Measurements from ENCODE around the gene ERVMER34-1. TPM values are rescaled to one million over a fixed set of nuclear protein-coding genes. Genes with fewer than 3 reads are reported as not detected.

The ERVMER34-1 gene
- total RNA-seq, 2 experiments from 2014 or later, result not detected

DNA sequence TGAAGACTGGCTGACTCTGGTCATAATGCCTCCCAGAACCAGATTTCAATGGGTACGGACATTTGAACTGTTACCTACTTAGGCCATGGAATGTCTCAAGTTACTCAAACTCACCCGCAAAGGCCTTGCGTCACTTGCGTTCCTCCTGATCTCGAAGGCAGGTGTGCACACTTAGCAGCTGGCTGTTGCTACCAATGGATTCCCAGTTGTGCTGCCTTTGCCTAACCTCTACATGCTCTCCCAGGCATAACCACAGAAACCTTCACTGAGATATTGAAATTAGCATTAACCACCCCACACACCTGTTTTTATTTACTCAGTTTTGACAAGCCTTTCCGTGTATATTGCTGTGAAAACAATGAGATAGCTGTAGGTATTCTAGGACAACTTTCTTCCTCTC is 2.8 kb downstream of the ERVMER34-1 start:
- TF ChIP-seq, protein P1, sequence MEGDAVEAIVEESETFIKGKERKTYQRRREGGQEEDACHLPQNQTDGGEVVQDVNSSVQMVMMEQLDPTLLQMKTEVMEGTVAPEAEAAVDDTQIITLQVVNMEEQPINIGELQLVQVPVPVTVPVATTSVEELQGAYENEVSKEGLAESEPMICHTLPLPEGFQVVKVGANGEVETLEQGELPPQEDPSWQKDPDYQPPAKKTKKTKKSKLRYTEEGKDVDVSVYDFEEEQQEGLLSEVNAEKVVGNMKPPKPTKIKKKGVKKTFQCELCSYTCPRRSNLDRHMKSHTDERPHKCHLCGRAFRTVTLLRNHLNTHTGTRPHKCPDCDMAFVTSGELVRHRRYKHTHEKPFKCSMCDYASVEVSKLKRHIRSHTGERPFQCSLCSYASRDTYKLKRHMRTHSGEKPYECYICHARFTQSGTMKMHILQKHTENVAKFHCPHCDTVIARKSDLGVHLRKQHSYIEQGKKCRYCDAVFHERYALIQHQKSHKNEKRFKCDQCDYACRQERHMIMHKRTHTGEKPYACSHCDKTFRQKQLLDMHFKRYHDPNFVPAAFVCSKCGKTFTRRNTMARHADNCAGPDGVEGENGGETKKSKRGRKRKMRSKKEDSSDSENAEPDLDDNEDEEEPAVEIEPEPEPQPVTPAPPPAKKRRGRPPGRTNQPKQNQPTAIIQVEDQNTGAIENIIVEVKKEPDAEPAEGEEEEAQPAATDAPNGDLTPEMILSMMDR (IDR thresholded peaks at IDR 0.05), result no peak
- Mint-ChIP-seq H3K4me3 (no peak overlapping the region), H3K36me3 (ENCODE audit: low read depth) (no peaks in the 10 kb centered on the region), H3K27me3 (peaks cover 90% of the 10 kb centered on the region), H3K27ac (no peak overlapping the region), H3K4me1 (ENCODE audit: low read depth) (no peaks in the 10 kb centered on the region), H3K9me3 (no peaks in the 10 kb centered on the region)
- ChIA-PET CTCF (no interaction called here), POLR2A (interaction anchor here (0.6 kb wide), 1 partner anchor 419 kb away, joined by 3 read pairs; no protein-coding TSS in a partner anchor)
- ATAC-seq (ENCODE audit: poor library complexity) (no peak), DNase-seq (no peak)
- Histone ChIP-seq H3K27ac (ENCODE audit: low read depth in 1 of 2, low read length in 2 of 2) (no peak overlapping the region), H3K27me3 (ENCODE audit: control insufficient read depth in 1 of 2, insufficient read depth in 2 of 2, low read length in 2 of 2) (peaks cover 36 to 46% of the 10 kb centered on the region in 2 experiments), H3K4me3 (ENCODE audit: low read length) (no peak overlapping the region), H3K4me1 (ENCODE audit: insufficient read depth, low read length) (peaks cover 15% of the 10 kb centered on the region), H3K9me3 (ENCODE audit: control insufficient read depth in 1 of 2, insufficient read depth in 1 of 2, low read length in 2 of 2) (peaks cover 0 to 12% of the 10 kb centered on the region in 2 experiments), H3K36me3 (ENCODE audit: insufficient read depth, low read length) (no peaks in the 10 kb centered on the region)
- intact Hi-C loops (cut with DNase I, micrococcal nuclease), result no loop called here

DNA sequence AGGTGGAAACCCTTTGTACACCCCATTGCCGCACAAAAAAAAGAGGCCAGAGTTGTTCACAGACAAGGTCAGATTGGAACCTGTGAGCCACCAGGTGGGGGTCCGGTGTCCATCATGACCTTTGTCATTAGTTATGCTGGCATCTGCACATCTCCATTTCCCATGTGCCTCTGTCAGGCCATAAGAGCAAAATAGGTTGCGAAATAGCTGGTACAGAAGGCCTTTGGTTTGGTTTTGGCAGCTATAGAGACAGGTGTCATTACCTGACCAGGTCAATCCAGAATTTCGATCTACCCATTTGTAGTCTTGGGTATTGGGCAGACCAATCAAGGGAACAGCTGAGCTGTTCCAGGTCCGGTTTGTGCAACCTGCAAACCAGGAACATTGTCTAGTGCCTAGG is 6.6 kb downstream of the ERVMER34-1 start:
- Histone ChIP-seq H3K27ac (ENCODE audit: low read depth in 1 of 2, low read length in 2 of 2) (no peak overlapping the region), H3K9me3 (ENCODE audit: control insufficient read depth in 1 of 2, insufficient read depth in 1 of 2, low read length in 2 of 2) (no peaks in the 10 kb centered on the region), H3K4me1 (ENCODE audit: insufficient read depth, low read length) (no peaks in the 10 kb centered on the region), H3K36me3 (ENCODE audit: insufficient read depth, low read length) (no peaks in the 10 kb centered on the region), H3K27me3 (ENCODE audit: control insufficient read depth in 1 of 2, insufficient read depth in 2 of 2, low read length in 2 of 2) (peaks cover 10 to 13% of the 10 kb centered on the region in 2 experiments), H3K4me3 (ENCODE audit: low read length) (no peak overlapping the region)
- no peak overlapping the region for H3K27ac Mint-ChIP-seq
- no peaks in the 10 kb centered on the region for H3K4me1 Mint-ChIP-seq (ENCODE audit: low read depth)
- H3K4me3 Mint-ChIP-seq, result no peak overlapping the region
- no peaks in the 10 kb centered on the region for H3K36me3 Mint-ChIP-seq (ENCODE audit: low read depth)
- CTCF ChIA-PET, result no interaction called here
- no peaks in the 10 kb centered on the region for H3K9me3 Mint-ChIP-seq
- ATAC-seq (ENCODE audit: poor library complexity) (no peak), DNase-seq (no peak)
- POLR2A ChIA-PET, result no interaction called here
- intact Hi-C loops (cut with DNase I, micrococcal nuclease), result no loop called here
- H3K27me3 Mint-ChIP-seq, result peaks cover 52% of the 10 kb centered on the region
- TF ChIP-seq, protein P1 (IDR thresholded peaks at IDR 0.05), result no peak

DNA sequence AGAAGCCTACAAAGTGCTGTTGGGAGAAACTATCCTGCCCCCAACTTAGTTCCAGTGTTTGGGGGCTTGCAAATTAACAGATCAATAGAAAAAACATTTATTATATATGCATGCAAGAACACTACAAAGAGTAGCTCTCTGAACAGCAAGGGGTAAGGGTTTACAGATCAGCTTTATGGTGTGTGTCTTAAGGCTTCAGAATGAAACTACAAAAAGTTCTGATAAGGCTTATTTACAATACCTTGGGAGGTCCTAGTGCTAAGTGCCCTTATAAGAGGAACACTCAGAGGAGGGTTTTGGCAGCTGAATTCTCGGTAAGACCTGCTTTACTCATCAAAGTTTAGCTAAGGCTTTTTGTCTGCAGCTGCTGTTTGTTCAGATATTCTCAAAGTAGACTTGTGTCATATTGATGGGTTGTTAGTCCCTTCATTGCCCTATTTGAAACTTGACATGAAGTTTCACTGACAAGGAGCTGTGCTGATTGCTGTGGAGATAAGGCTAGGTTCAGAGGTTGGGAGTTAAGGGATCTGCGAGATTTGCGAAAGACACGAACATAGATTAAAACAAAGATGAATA is 7.7 kb downstream of the ERVMER34-1 start:
- ATAC-seq (ENCODE audit: poor library complexity) (no peak), DNase-seq (no peak)
- H3K4me3 Mint-ChIP-seq, result no peak overlapping the region
- H3K27me3 Mint-ChIP-seq, result peaks cover 41% of the 10 kb centered on the region
- H3K36me3 Mint-ChIP-seq (ENCODE audit: low read depth), result no peaks in the 10 kb centered on the region
- intact Hi-C loops (cut with DNase I, micrococcal nuclease), result no loop called here
- Histone ChIP-seq H3K9me3 (ENCODE audit: control insufficient read depth in 1 of 2, insufficient read depth in 1 of 2, low read length in 2 of 2) (no peaks in the 10 kb centered on the region), H3K4me3 (ENCODE audit: low read length) (no peak overlapping the region), H3K27ac (ENCODE audit: low read depth in 1 of 2, low read length in 2 of 2) (no peak overlapping the region), H3K4me1 (ENCODE audit: insufficient read depth, low read length) (no peaks in the 10 kb centered on the region), H3K36me3 (ENCODE audit: insufficient read depth, low read length) (no peaks in the 10 kb centered on the region), H3K27me3 (ENCODE audit: control insufficient read depth in 1 of 2, insufficient read depth in 2 of 2, low read length in 2 of 2) (peaks cover 2 to 6% of the 10 kb centered on the region in 2 experiments)
- no peak overlapping the region for H3K27ac Mint-ChIP-seq
- ChIA-PET CTCF (no interaction called here), POLR2A (no interaction called here)
- TF ChIP-seq, protein P1 (IDR thresholded peaks at IDR 0.05), result no peak
- no peaks in the 10 kb centered on the region for H3K9me3 Mint-ChIP-seq
- H3K4me1 Mint-ChIP-seq (ENCODE audit: low read depth), result no peaks in the 10 kb centered on the region

Data from CD4-positive, alpha-beta T cell (primary cell).